Activated CD8-positive, alpha-beta memory T cell treated with anti-CD3 and anti-CD28 coated beads, Interleukin-2, amount 50 U/mL, for 48 hours (primary cell): ENCODE measurements around the gene CD48.
"Not testable (repeated sequence)": the region's sequence is repeated elsewhere in the genome, so short reads cannot be mapped to it uniquely, and the experiment has no call there.

ENCODE experiments used
- DNase-seq: peaks from one replicate; pipeline ENCODE4 v3.0.0-alpha.2; 2020

Gene CD48

GRCh38 chr1:160741092-160741501 lies 29.5 kb upstream of the CD48 start:
- DNase-seq, result no peak

- DNase-seq, result no peak
Measured at GRCh38 chr1:160740133-160740688, 28.6 kb upstream of the CD48 start.

GRCh38 chr1:160739098-160739511 lies 27.5 kb upstream of the CD48 start, which contains the start of gene SLAMF7:
Gene SLAMF7 (plus strand): TSS chr1:160739247. CDS start chr1:160739302, 55 bp downstream.
- no peak for DNase-seq

DNA sequence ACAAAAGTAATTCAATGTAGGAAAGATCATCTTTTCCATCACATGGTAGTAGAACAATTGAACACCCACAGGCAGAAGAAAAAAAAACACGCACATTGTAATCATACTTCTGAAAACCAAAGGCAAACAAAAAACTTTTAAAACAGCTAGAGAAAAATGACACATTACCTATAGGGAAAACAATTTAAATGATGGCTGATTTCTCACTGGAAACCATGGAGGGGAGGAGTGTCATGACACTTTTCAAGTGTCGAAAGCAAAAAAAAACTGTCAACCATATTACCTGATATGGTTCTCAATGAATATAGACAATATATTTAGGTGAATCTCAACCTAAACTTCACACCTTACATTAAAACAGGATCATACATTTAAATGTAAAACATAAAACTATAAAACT lies 26.6 kb upstream of the CD48 start:
- DNase-seq, result no peak

DNA sequence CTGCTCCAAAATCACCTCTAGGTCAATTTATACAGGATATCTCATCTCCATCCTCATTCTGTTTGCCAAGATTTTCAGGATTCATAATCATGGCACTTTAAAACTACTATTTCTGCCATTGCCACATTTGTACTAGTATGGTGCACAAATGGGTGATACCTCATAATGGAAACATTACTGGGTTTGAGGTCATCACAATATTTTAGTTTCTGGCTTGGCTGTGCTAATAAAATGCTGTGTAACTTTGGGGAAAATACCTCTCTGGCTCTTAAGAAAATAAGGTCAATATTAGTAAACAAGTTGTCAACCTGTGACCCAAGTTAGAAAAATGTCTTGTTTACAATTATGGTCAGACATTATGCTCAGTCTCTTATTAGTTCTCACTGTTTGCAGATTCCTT lies 22.7 kb upstream of the CD48 start:
- no peak for DNase-seq

GRCh38 chr1:160733898-160734297 lies 22.3 kb upstream of the CD48 start:
- DNase-seq, result no peak

GRCh38 chr1:160731990-160732389 lies 20.4 kb upstream of the CD48 start:
- DNase-seq, result no peak

- DNase-seq, result not testable (repeated sequence)
Measured at GRCh38 chr1:160731564-160731963, 19.9 kb upstream of the CD48 start.

DNA sequence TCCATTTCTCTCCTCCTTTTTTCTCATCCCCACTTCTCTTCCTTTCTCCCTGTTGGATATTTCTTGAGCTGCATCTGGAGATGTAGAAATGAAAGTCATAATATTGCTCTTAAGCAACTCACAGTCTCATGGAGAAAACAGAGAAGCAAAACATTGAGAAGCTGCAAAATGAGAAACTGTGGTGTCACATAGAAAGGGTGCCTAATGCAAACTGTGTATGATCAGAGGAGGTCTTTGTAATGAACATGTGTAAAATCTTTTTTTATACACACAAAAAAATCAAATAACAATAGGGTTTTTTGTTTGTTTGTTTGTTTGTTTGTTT lies 15.7 kb upstream of the CD48 start:
- no peak for DNase-seq

GRCh38 chr1:160726498-160727315 lies 15.1 kb upstream of the CD48 start:
- no peak for DNase-seq

DNA sequence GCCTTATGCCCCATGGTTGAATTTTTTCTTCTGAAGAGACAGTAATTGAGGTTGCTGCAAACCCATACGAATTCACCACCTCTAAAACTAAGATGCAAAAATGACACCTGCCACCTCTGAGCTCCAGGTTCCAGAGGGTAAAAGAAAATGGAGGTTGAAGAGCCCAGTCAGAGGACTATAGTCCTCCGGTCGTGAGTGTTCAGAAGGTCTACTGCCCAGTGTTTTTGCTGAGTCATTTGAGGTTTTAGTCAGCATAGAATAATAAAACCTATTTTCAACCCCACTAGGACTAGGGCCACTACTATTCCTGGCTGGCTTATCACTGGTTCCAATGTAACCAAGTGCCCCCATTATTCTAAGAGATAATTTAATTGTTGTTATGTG lies 14.5 kb upstream of the CD48 start:
- no peak for DNase-seq

- DNase-seq, result no peak
Measured at GRCh38 chr1:160724465-160725242, 13.0 kb upstream of the CD48 start.

DNA sequence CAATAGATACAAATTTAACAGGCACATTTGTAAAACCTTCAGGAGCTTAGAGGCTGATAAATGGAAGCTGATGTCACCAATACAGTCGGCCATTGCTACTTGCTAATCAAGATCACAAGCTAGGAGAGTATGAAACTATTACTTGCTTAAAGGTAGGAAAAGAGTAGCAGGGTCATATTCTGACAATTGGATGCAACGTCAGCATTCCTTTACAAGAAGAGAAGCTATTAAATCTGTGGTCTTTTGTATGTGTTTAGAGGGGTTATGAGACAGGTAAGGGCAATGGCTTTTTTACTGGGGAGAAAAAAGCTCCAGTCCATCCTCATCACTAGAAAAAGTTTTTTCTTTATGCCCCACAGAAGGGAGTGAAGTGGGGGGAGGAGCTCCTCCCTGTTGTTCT lies 11.7 kb upstream of the CD48 start:
- no peak for DNase-seq

GRCh38 chr1:160722726-160723125 lies 11.1 kb upstream of the CD48 start:
- DNase-seq, result no peak

- DNase-seq, result no peak
Measured at GRCh38 chr1:160721473-160721872, 9.9 kb upstream of the CD48 start.

- DNase-seq, result no peak
Measured at GRCh38 chr1:160720356-160721085, 8.9 kb upstream of the CD48 start.

GRCh38 chr1:160718210-160718609 lies 6.6 kb upstream of the CD48 start:
- DNase-seq, result no peak

DNA sequence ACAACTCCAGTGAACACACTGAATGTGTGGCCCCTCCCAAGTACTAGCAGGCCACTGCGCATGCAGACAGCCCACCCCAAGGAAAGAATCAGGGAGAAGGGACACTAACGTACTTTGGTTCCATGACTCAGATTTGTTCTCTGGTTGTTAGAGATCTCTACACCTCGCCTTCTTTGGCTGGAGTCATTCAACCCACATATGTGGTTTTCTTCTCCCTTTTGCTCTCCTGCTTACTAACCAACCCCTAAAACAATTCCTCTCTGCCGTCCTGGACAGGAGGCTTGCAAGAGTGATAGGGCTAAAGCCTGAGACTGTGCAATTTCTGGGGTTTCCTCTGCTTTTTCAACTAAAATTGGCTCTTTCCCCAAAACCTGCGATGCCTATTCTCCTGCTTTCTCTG lies 5.7 kb upstream of the CD48 start:
- DNase-seq, result no peak

- DNase-seq, result no peak
Measured at GRCh38 chr1:160716013-160716412, 4.4 kb upstream of the CD48 start.

- DNase-seq, result not testable (repeated sequence)
Measured at GRCh38 chr1:160714034-160714648, 2.5 kb upstream of the CD48 start.

- DNase-seq, result no peak
Measured at GRCh38 chr1:160713161-160713560, 1.5 kb upstream of the CD48 start.

- DNase-seq, result not testable (repeated sequence)
Measured at GRCh38 chr1:160712525-160713080, 981 bp upstream of the CD48 start.

GRCh38 chr1:160711276-160711601 lies 383 bp downstream of the CD48 start:
- no peak for DNase-seq
